Spleen (tissue), 11 donors: ENCODE data around the gene NEK5. TPM values are rescaled to one million over a fixed set of nuclear protein-coding genes. Genes with fewer than 3 reads are reported as not detected.
"Not testable (repeated sequence)": the region's sequence is repeated elsewhere in the genome, so short reads cannot be mapped to it uniquely, and the experiment has no call there.

Source experiments
- DNase-seq: peaks from one replicate; pipeline ENCODE4 v3.0.0-alpha.2; 2020
- H3K27ac ChIP-seq, 8 donors: fragments of 200-600 bp; sonication (generic) in 7 of 8; 1 replicate in 4 of 8; 2 replicates in 4 of 8; pipeline versions ENCODE4 v1.5.0 to v1.8.0; 2016 to 2021; ENCODE audit warnings: inconsistent platforms in 4 of 8, mild to moderate bottlenecking in 4 of 8, moderate library complexity in 1 of 8
- H3K27me3 ChIP-seq, 7 donors: fragments of 200-600 bp; sonication (generic) in 6 of 7; replicated peaks in 1 of 7; 1 replicate in 4 of 7; 2 replicates in 3 of 7; pipeline versions ENCODE4 v1.5.0 to v1.8.0; 2016 to 2021; ENCODE audit warnings: inconsistent platforms in 3 of 7, mild to moderate bottlenecking in 1 of 7
- H3K36me3 ChIP-seq, 6 donors: fragments of 200-600 bp; sonication (generic) in 5 of 6; 1 replicate in 4 of 6; 2 replicates in 2 of 6; pipeline versions ENCODE4 v1.5.0 to v1.8.0; 2016 to 2021; ENCODE audit warnings: inconsistent platforms in 2 of 6
- H3K4me1 ChIP-seq, 6 donors: fragments of 200-600 bp; sonication (generic) in 5 of 6; 1 replicate in 3 of 6; 2 replicates in 3 of 6; pipeline versions ENCODE4 v1.5.0 to v1.8.0; 2016 to 2021; ENCODE audit warnings: inconsistent platforms in 3 of 6
- H3K4me3 ChIP-seq, 8 donors: fragments of 200-600 bp; sonication (generic) in 7 of 8; 1 replicate in 4 of 8; 2 replicates in 4 of 8; pipeline versions ENCODE4 v1.5.0 to v1.8.0; 2016 to 2021; ENCODE audit warnings: inconsistent platforms in 4 of 8, mild to moderate bottlenecking in 4 of 8, moderate library complexity in 2 of 8
- H3K9me3 ChIP-seq, 8 donors: fragments of 200-600 bp; sonication (generic) in 7 of 8; 1 replicate in 4 of 8; 2 replicates in 4 of 8; pipeline versions ENCODE4 v1.5.0 to v1.8.0; 2016 to 2021; ENCODE audit warnings: inconsistent platforms in 4 of 8
- POLR2A ChIP-seq, 3 donors: fragments of 450-650 bp; IDR thresholded peaks; one replicate each; pipeline ENCODE4 v1.5.1; 2017; ENCODE audit warnings: antibody characterized with exemption in 3 of 3, mild to moderate bottlenecking in 1 of 3
- POLR2AphosphoS5 ChIP-seq, 3 donors: sonication (generic); formaldehyde crosslinking; IDR thresholded peaks; one replicate each; pipeline ENCODE4 v1.5.1; 2017; ENCODE audit warnings: antibody characterized with exemption in 3 of 3
- WGBS, 5 donors: extraction: QIAGEN DNeasy Blood & Tissue Kit in 3 of 5; methylation state at CpG; one replicate each; pipeline versions ENCODE4 v1.1.5 to v1.1.7; 2013 to 2018; 5-methylcytosine and 5-hydroxymethylcytosine counted together
- intact Hi-C: fragments of 100-400 bp; cut with DNase I; formaldehyde crosslinking; loops from one replicate; pipeline ENCODE4 v1.15.0; 2023; ENCODE audit warnings: low total_unique reads
- polyA plus RNA-seq, 3 donors: library from polyadenylated mRNA; stranded (reverse); fragments of 200-250 nt; gene quantifications; one replicate each; pipeline ENCODE4 v1.2.1, GENCODE V29; 2013
- total RNA-seq, 7 donors: library from RNA; depleted of rRNA in 3 of 7; stranded (reverse); fragments of >200 nt in 3 of 7; fragmentation: NEBNext Ultra II Directional in 4 of 7; extraction: Animal tissue kit (Norgen Biotek cat#: 25700) in 4 of 7; gene quantifications; one replicate each; pipeline versions ENCODE4 v1.1.0 to v1.2.1, GENCODE V29; 2016 to 2021
- TF ChIP-seq, protein P1 (sequence below), 11 experiments: fragments of 200-600 bp in 7 of 11; fragments of 450-650 bp in 4 of 11; sonication (generic) in 4 of 11; IDR thresholded peaks in 8 of 11; conservative IDR thresholded peaks in 3 of 11; 1 replicate in 7 of 11; 2 replicates in 4 of 11; pipeline versions ENCODE4 v1.4.0 to v1.8.0; 2016 to 2021; ENCODE audit warnings: antibody characterized with exemption in 11 of 11, inconsistent platforms in 4 of 11, mild to moderate bottlenecking in 1 of 11
- donor health status: healthy with polysubstance abuse.
- donor health status: DM: no; HTN: no; CAD: no; lungs with moderate emphysema.
- donor health status: DM: no; HTN: no; CAD: no.
- donor health status: Bipolar disorder and iron deficiency.
- donor health status: healthy.
- donor health status: DM: no; HTN: no; CAD: no.
- donor health status: DM: yes; HTN: yes; CAD: no.

NEK5 gene
- total and polyA plus RNA-seq, 10 donors = 0.04 to 0.30 (median 0.10) TPM; not detected in 4

DNA sequence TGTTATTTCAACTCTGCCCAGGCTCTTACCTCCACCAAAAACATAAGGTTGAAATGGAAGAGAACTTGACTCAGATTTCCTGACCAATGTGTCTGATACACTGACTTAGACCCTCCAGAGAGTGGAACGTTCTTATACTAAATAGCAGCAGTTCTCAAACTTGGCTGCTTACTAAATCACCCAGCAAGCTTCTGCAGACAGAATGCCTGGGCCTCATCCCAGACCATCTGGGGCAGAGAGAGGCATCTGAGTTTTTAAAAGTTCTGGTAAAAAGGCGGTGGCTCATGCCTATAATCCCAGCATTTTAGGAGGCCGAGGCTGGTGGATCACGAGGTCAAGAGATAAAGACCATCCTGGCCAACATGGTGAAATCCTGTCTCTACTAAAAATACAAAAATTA is 46.3 kb downstream of the NEK5 start:
- H3K36me3 ChIP-seq = no peaks in the 10 kb centered on the region
- no peaks in the 10 kb centered on the region for H3K27me3 ChIP-seq
- DNase-seq = no peak
- H3K27ac ChIP-seq = no peak overlapping the region
- no peaks in the 10 kb centered on the region for H3K9me3 ChIP-seq
- 83 to 94% (median 91%) methylated on average over 4 of the region's 4 CpGs for WGBS, 5 donors
- intact Hi-C loops = no loop called here
- TF ChIP-seq POLR2A (IDR thresholded peaks at IDR 0.05) (no peak), POLR2AphosphoS5 (IDR thresholded peaks at IDR 0.05) (no peak)
- TF ChIP-seq, protein P1, sequence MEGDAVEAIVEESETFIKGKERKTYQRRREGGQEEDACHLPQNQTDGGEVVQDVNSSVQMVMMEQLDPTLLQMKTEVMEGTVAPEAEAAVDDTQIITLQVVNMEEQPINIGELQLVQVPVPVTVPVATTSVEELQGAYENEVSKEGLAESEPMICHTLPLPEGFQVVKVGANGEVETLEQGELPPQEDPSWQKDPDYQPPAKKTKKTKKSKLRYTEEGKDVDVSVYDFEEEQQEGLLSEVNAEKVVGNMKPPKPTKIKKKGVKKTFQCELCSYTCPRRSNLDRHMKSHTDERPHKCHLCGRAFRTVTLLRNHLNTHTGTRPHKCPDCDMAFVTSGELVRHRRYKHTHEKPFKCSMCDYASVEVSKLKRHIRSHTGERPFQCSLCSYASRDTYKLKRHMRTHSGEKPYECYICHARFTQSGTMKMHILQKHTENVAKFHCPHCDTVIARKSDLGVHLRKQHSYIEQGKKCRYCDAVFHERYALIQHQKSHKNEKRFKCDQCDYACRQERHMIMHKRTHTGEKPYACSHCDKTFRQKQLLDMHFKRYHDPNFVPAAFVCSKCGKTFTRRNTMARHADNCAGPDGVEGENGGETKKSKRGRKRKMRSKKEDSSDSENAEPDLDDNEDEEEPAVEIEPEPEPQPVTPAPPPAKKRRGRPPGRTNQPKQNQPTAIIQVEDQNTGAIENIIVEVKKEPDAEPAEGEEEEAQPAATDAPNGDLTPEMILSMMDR (IDR thresholded peaks at IDR 0.05 in 8 of 11, conservative IDR thresholded peaks at IDR 0.05 in 3 of 11) = no peak
- H3K4me3 ChIP-seq = no peak overlapping the region
- H3K4me1 ChIP-seq = no peaks in the 10 kb centered on the region

DNA sequence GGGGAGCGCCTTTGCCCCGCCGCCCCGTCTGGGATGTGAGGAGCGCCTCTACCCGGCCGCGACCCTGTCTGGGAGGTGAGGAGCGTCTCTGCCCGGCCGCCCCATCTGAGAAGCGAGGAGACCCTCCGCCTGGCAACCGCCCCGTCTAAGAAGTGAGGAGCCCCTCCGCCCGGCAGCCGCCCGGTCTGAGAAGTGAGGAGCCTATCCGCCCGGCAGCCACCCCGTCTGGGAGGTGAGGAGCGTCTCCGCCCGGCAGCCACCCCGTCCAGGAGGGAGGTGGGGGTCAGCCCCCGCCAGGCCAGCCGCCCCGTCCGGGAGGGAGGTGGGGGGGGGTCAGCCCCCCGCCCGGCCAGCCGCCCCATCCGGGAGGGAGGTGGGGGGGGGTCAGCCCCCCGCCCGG is 49.0 kb downstream of the NEK5 start:
- H3K9me3 ChIP-seq, H3K27me3 ChIP-seq, H3K27ac ChIP-seq, H3K36me3 ChIP-seq, intact Hi-C loops, H3K4me3 ChIP-seq, H3K4me1 ChIP-seq, DNase-seq: not testable (repeated sequence)
- 92 to 97% (median 95%) methylated on average over 8 to 36 of the region's 36 CpGs for WGBS, 5 donors

DNA sequence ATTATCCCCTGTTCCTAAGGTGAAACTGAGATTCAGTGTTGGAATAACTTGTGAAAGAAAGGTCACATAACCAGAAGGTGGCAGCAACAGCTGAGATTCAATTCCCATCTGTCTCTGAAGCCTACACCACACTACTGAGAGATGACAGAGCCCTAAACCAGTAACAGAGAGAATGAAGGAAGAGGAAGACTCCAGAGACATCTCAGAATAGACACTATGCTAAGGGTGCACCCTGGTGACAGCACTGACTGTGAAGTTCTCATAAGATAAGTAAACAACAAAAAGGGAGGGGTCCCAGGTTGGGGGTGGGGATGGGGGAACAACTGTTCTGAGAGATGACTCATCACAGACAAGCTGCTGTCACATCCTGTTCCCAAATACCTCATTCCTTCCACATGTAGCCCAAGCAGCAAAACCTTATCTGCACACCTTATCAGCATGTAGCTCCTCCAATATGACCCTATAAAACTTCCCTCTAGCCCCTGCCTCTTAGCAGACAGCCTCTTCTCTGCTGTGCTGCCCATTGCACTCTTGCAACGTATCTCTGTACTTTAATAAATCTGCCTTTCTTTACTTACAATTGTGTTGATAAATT is 57.8 kb downstream of the NEK5 start:
- Histone ChIP-seq H3K27ac (no peak overlapping the region), H3K4me3 (no peak overlapping the region), H3K9me3 (peaks cover 0 to 59% (median 41%) of the 10 kb centered on the region in 8 donors), H3K36me3 (no peaks in the 10 kb centered on the region), H3K4me1 (no peaks in the 10 kb centered on the region), H3K27me3 (peaks cover 0 to 12% (median 0%) of the 10 kb centered on the region in 7 donors)
- intact Hi-C loops = no loop called here
- WGBS, 5 donors = 85 to 93% (median 87%) methylated on average over 1 of the region's 1 CpG
- DNase-seq = no peak
- TF ChIP-seq POLR2AphosphoS5 (IDR thresholded peaks at IDR 0.05) (no peak), POLR2A (IDR thresholded peaks at IDR 0.05) (no peak)
- TF ChIP-seq, protein P1 (IDR thresholded peaks at IDR 0.05 in 8 of 11, conservative IDR thresholded peaks at IDR 0.05 in 3 of 11) = no peak

DNA sequence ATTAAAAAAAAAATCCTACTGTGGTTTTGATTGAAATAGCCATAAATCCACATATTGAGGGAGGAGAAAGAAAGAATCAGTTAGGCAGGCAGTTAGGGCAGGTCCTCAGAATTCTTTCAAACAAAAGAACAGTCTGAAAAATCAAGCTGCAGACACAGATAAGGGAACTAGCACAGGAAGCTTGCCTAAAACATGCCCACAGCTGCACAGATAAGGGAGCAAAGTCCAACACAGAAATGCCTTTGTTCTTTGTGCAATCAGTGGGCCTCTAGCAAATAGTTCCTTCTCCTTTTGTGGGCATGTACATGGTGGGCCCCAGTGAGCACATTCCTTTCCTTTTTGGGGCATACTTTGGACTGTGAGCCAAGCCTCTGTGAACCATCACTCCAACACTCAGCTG is 61.6 kb downstream of the NEK5 start:
- intact Hi-C loops = no loop called here
- TF ChIP-seq POLR2A (IDR thresholded peaks at IDR 0.05) = no peak
- TF ChIP-seq, protein P1 (IDR thresholded peaks at IDR 0.05 in 8 of 11, conservative IDR thresholded peaks at IDR 0.05 in 3 of 11) = no peak
- TF ChIP-seq POLR2AphosphoS5 (IDR thresholded peaks at IDR 0.05) = no peak
- DNase-seq = no peak
- peaks cover 0 to 77% (median 53%) of the 10 kb centered on the region in 8 donors for H3K9me3 ChIP-seq
- H3K27me3 ChIP-seq = peaks cover 0 to 1% (median 0%) of the 10 kb centered on the region in 7 donors
- H3K36me3 ChIP-seq = no peaks in the 10 kb centered on the region
- no peak overlapping the region for H3K27ac ChIP-seq
- no peaks in the 10 kb centered on the region for H3K4me1 ChIP-seq
- H3K4me3 ChIP-seq = no peak overlapping the region

DNA sequence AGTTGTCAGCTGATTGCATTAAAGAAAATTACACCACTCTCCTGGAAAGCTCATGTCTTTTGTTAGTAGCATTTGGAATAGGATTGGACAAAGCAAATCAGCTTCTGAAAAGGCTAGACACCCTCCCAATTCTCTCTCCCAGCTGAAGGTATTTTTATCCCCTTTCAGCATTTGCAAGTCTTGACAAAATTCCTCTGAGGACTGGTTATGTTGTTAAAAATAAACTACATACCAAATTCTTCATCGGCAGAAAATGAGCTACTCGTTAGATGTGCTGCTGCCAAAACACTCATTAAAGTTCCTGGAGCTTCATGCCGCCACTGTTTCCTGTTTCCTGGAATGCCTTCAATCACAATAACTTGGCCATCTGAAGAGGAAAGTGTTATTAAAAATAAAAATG is 67.3 kb downstream of the NEK5 start:
- Histone ChIP-seq H3K4me1 (no peaks in the 10 kb centered on the region), H3K9me3 (peaks cover 0 to 43% (median 22%) of the 10 kb centered on the region in 8 donors), H3K27ac (peak overlapping the region in 1 of 8 donors; percentile 5), H3K36me3 (no peaks in the 10 kb centered on the region), H3K4me3 (no peak overlapping the region), H3K27me3 (no peaks in the 10 kb centered on the region)
- 27 to 49% (median 31%) methylated on average over 3 of the region's 3 CpGs for WGBS, 5 donors
- DNase-seq = no peak
- TF ChIP-seq, protein P1 (IDR thresholded peaks at IDR 0.05 in 8 of 11, conservative IDR thresholded peaks at IDR 0.05 in 3 of 11) = no peak
- TF ChIP-seq POLR2AphosphoS5 (IDR thresholded peaks at IDR 0.05) (no peak), POLR2A (IDR thresholded peaks at IDR 0.05) (no peak)
- intact Hi-C loops = no loop called here

DNA sequence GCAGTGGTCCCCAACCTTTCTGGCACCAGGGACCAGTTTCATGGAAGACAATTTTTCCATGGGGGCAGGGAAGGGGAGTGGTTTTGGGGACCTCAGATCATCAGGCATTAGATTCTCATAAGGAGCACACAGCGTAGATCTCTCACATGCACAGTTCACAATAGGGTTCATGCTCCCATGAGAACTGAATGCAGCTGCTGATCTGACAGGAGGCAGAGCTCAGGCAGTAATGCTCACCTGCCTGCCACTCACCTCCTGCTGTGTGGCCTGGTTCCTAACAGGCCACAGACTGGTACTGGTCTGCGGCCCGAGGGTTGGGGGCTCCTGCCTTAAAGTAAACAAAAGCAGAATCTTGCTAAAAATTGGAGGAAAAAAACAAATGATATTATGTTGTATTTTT is 67.8 kb downstream of the NEK5 start:
- H3K4me1 ChIP-seq, H3K27me3 ChIP-seq, intact Hi-C loops, H3K4me3 ChIP-seq, H3K27ac ChIP-seq, DNase-seq, H3K36me3 ChIP-seq: not testable (repeated sequence)
- peaks cover 0 to 37% (median 16%) of the 10 kb centered on the region in 8 donors for H3K9me3 ChIP-seq
- 90 to 95% (median 93%) methylated on average over 3 of the region's 3 CpGs for WGBS, 5 donors
